Glomerular endothelial cell (primary cell): ENCODE measurements around the gene SNTB2. TPM values are rescaled to one million over a fixed set of nuclear protein-coding genes. Genes with fewer than 3 reads are reported as not detected.

Experiments
- DNase-seq: peaks from one replicate; pipeline ENCODE4 v3.0.0-alpha.2; 2011; ENCODE audit warnings: low read depth, low spot score; ENCODE audit errors: extremely low read depth
- total RNA-seq: library from RNA; depleted of rRNA; stranded (reverse); fragments of >200 nt; gene quantifications from 2 replicates; pipeline ENCODE4 v1.2.3, GENCODE V29; 2015

Gene SNTB2
- total RNA-seq, 1 donor from 2014 or later = 51.4 TPM

DNA sequence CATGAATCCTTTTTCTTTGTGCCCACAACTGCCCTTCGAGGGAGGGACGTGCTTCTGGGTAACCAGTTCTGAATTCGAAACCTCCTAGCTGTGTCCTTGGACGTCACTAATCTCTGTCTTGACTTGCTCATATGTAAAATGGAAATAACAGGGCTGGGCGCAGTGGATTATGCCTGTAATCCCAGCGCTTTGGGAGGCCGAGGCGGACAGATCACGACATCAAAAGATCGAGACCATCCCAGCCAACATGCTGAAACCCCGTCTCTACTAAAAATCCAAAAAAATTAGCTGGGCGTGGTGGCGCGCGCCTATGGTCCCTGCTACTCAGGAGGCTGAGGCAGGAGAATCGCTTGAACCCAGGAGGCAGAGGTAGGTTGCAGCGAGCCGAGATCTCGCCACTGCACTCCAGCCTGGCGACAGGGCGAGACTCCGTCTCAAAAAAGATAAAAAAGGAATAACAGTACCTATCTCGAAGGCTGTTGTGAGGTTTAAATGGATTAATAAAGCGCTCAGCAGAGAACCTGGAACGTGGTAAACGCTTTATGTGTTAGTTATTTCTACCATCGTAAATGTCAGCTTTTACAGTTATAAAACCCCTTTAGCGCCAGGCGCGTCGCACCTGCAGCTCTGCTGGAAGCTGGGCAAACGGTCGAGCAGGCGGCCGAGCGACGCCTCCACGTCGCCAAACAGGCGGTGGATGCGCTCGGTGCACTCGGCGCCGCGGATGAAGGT lies 151.8 kb downstream of the SNTB2 start:
- DNase-seq = no peak

DNA sequence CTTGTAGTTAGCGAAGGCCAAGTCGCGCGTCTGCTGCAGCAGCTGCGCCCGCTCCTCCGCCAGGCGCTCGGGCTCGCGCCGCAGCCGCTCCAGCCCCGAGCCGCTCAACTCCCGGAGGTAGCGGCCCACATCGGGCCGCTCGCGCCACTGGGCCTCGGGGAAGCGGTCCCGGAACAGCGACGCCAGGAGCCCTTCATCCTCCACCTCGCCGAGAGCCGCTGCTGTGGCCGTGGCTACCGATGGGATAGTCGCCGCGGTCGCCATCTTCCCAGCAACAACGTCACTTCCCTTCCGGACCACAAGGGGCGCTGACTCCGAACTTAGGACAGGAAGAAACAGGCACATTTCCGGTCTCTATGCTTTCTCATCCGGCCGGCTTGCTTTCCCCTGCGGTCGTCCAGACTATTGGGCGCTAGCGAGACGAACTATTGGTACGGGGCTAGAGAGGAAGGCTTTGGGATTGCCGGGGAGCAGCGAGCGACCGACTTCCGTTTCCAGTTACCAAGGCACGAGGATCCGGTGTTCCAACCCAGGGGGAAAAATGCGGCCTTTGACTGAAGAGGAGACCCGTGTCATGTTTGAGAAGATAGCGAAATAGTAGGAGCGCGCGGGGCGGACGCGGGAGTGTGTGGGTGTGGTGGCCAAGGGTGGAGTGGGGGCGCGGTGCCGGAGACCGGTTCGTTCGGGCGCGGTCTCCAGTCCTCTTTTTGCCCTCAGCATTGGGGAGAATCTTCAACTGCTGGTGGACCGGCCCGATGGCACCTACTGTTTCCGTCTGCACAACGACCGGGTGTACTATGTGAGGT lies 152.5 kb downstream of the SNTB2 start, which contains the start of the genes COG8 and NIP7:
COG8 (minus strand) TSS at position 276 of the 806 bp plus-strand sequence; CDS start at position 264, 12 bp downstream.
NIP7 (plus strand) TSS at position 484 of the 806 bp plus-strand sequence; CDS start at position 542, 58 bp downstream.
- DNase-seq = peak; percentile 94

DNA sequence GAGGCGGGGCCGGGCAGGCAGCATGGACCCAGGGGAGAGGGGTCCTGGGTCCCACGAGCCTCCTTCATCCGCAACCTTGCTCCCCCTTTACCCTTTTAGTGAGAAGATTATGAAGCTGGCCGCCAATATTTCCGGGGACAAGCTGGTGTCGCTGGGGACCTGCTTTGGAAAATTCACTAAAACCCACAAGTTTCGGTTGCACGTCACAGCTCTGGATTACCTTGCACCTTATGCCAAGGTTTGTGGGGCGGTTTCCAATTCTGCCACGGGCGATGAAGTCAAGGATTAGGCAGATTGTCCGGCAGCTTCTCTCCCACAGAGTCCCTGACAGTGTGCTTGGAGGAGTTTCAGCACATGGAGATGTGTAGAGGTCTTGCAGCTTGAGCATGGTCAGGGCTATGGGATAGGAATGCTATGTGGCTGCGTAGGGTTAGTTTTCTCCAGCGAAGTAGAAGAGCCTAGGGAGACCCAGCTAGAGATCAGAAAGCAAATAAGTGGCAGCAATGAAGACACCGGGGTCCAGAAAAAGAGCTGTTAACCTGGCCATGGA lies 153.2 kb downstream of the SNTB2 start:
- DNase-seq = no peak

- no peak for DNase-seq
Observed at GRCh38 chr16:69344171-69344570, 157.2 kb downstream of the SNTB2 start.

GRCh38 chr16:69345923-69346322 lies 159.0 kb downstream of the SNTB2 start:
- DNase-seq = no peak

DNA sequence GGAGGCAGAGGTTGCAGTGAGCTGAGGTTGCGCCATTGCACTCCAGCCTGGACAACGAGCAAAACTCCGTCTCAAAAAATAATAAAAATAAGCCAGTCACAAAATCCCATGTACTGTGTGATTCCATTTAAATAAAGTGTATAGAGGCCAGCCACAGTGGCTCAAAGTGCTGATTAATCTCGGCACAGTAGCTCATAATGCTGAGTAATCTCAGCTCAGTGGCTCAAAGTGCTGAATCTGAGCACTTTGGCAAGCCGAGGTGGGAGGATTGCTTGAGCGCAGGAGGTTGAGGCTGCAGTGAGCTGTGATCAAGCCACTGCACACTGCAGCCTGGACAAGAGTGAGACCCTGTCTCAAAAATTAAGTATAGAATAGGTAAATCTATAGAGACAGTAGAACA lies 159.7 kb downstream of the SNTB2 start:
- no peak for DNase-seq

GRCh38 chr16:69348222-69348621 lies 161.3 kb downstream of the SNTB2 start:
- DNase-seq = no peak

- DNase-seq = no peak
Observed at GRCh38 chr16:69349536-69349935, 162.6 kb downstream of the SNTB2 start.

DNA sequence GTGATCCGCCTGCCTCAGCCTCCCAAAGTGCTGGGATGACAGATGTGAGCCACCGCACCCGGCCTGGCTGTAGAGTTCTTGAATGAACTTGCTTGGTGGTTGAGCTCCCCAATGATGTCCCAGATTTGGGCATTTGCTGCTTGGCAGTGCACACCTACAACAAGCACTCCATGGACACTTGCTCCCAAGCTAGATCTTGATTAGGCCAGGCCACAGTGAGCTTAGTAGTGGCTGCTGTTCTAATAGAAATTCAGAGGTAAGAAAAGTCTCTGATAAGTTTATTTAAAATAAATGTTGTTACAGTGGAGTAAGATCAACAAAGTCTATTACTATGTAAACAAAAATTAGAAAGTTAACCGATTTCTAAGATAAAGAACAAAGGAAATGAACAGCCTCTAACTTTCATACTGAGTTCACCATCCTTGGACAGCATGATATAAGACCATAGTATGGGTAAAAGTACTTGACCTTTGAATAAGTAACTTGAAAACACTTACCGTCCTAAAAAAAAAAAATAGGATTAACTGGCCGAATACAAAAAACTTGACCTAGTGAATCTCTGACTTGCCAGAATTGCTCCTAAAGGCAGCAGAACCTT lies 163.7 kb downstream of the SNTB2 start:
- DNase-seq = no peak

GRCh38 chr16:69351309-69352027 lies 164.5 kb downstream of the SNTB2 start, which contains the start of gene TMED6:
Gene TMED6, minus strand, starts transcription at chr16:69351786. Its CDS starts 33 bp downstream, at chr16:69351753.
- no peak for DNase-seq

Other genes starting within 250 kb of the SNTB2 start
- gene HAS3, start 81.5 kb upstream of the SNTB2 start, total RNA-seq = 0.70 and 6.2 TPM in 2 replicates
- gene CHTF8, start 54.6 kb upstream of the SNTB2 start, total RNA-seq = 109 and 118 TPM in 2 replicates
- 25.6 and 31.5 TPM in 2 replicates for gene UTP4, start 54.5 kb upstream of the SNTB2 start, total RNA-seq
- 35.7 and 46.0 TPM in 2 replicates for gene VPS4A, start 124.2 kb downstream of the SNTB2 start, total RNA-seq
- gene PDF, start 143.4 kb downstream of the SNTB2 start, total RNA-seq = 22.2 and 24.4 TPM in 2 replicates
- gene COG8, start 152.4 kb downstream of the SNTB2 start, total RNA-seq = 47.9 and 48.7 TPM in 2 replicates
- gene NIP7, start 152.6 kb downstream of the SNTB2 start, total RNA-seq = 22.6 and 25.8 TPM in 2 replicates
- gene TMED6, start 164.6 kb downstream of the SNTB2 start, total RNA-seq = not detected in 2 replicates
- 17.7 and 19.0 TPM in 2 replicates for gene TERF2, start 198.8 kb downstream of the SNTB2 start, total RNA-seq
- 102 and 165 TPM in 2 replicates for gene CYB5B, start 237.5 kb downstream of the SNTB2 start, total RNA-seq